Astrocyte of the spinal cord (primary cell): ENCODE results near the gene MRPS5.

Source experiments
- DNase-seq: peaks from one replicate; pipeline ENCODE4 v3.0.0; 2011; ENCODE audit warnings: low read depth, low spot score
- H3K4me3 ChIP-seq: 2 replicates; pipeline ENCODE4 v1.5.1; 2011; ENCODE audit warnings: low read depth, mild to moderate bottlenecking, low read length, moderate library complexity
- CTCF ChIP-seq: IDR thresholded peaks from 2 replicates; pipeline ENCODE4 v1.5.1; 2012; ENCODE audit warnings: low read depth, mild to moderate bottlenecking, low read length, inconsistent platforms
- in situ Hi-C: cut with HindIII; loops from 2 replicates; pipeline ENCODE4 v1.10.0; 2017; ENCODE audit warnings: low sequenced_read_pairs

Gene MRPS5

GRCh38 chr2:95073856-95074662 is 47.5 kb downstream of the MRPS5 start:
- TF ChIP-seq CTCF, result no peak
- in situ Hi-C loops, result no loop called here
- H3K4me3 ChIP-seq, result no peak overlapping the region
- DNase-seq, result no peak

GRCh38 chr2:95072424-95072823 is 49.2 kb downstream of the MRPS5 start:
- no peak for TF ChIP-seq CTCF
- H3K4me3 ChIP-seq, result no peak overlapping the region
- in situ Hi-C loops, result no loop called here
- DNase-seq, result no peak

DNA sequence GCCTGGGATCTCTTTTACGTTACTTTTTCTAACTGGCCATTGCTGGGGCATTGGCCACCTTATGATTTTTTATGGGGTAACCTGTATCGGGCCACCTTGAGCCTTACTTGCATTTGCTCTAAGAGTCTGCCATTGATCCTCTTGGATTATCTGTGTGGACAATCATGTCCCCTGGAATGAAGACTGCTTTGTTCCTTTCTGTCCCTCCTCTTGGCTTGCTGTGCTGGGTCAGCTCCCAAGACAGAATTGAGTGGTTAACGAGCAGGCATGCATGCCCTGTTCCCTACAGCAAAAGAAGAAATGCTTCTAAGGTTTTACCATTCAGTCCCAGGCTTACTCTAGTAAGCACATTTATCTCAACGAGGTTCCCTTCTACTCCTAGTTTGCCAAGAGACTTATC is 49.8 kb downstream of the MRPS5 start:
- no peak for TF ChIP-seq CTCF
- no peak overlapping the region for H3K4me3 ChIP-seq
- in situ Hi-C loops, result no loop called here
- DNase-seq, result no peak

DNA sequence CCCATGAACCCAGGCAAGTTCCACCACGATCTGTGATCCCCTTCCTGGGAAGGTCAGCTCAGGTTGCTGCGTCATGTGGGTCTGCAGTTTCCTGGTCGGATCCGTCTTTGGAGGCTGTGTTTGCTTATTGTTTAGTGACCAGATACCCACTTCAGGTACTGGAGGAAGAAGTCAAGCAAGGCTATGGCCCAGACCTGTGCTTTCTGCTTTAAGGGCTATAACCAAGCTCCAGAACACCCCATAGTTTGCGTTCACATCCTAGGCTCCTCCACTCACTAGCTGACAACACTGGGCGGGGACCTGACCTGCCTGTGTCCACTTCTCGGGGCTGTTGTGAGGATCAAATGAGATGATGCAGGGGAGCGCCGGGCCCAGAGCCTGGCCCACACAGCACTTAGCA is 52.1 kb downstream of the MRPS5 start:
- no peak overlapping the region for H3K4me3 ChIP-seq
- in situ Hi-C loops, result no loop called here
- TF ChIP-seq CTCF, result no peak
- DNase-seq, result no peak

GRCh38 chr2:95068256-95068655 is 53.4 kb downstream of the MRPS5 start:
- no peak for DNase-seq
- in situ Hi-C loops, result no loop called here
- H3K4me3 ChIP-seq, result no peak overlapping the region
- no peak for TF ChIP-seq CTCF

- H3K4me3 ChIP-seq, result no peak overlapping the region
- DNase-seq, result no peak
- in situ Hi-C loops, result no loop called here
- no peak for TF ChIP-seq CTCF
Observed at GRCh38 chr2:95063086-95063958, 58.3 kb downstream of the MRPS5 start.
